B cell (primary cell): ENCODE measurements around the gene PPM1J. TPM values are rescaled to one million over a fixed set of nuclear protein-coding genes. Genes with fewer than 3 reads are reported as not detected.

Experiments
- ATAC-seq: fragments of 200-7000 bp; cut with Tn5 transposase; one replicate; pipeline ENCODE4 v1.10.0; 2021; ENCODE audit warnings: low read depth, mild to moderate bottlenecking, moderate number of reproducible peaks, moderate library complexity
- CTCF ChIA-PET: fragments of 350-600 bp; sonication (Branson Sonifier 250); formaldehyde crosslinking; loops from one replicate; lab custom pipeline; 2021; ENCODE audit warnings: antibody characterized with exemption, inconsistent platforms; lab: Charles Lee
- POLR2A ChIA-PET: fragments of 350-600 bp; sonication (Branson Sonifier 250); formaldehyde crosslinking; loops from one replicate; lab custom pipeline; 2021; ENCODE audit warnings: antibody characterized with exemption; lab: Charles Lee
- DNase-seq: peaks from one replicate; pipeline ENCODE4 v3.0.0; 2013
- H2AFZ ChIP-seq: 2 replicates; pipeline ENCODE4 v1.6.1; 2012; ENCODE audit warnings: mild to moderate bottlenecking, low read depth, low read length; ENCODE audit not compliant: insufficient read depth, poor library complexity, severe bottlenecking
- H3K27ac ChIP-seq, 2 donors: 1 replicate in 1 of 2; 2 replicates in 1 of 2; pipeline ENCODE4 v1.5.1; 2012 to 2013; ENCODE audit warnings: low read length in 2 of 2, mild to moderate bottlenecking in 2 of 2, moderate library complexity in 1 of 2
- H3K27me3 ChIP-seq, 4 experiments: fragments of 200-600 bp in 1 of 4; sonication (generic) in 1 of 4; replicated peaks in 1 of 4; 1 replicate in 2 of 4; 2 replicates in 2 of 4; pipeline versions ENCODE4 v1.6.1 to v1.7.0; 2013 to 2016; ENCODE audit warnings: low read length in 3 of 4, mild to moderate bottlenecking in 2 of 4, mixed read lengths in 1 of 4, moderate library complexity in 1 of 4; ENCODE audit not compliant: insufficient read depth in 4 of 4, control insufficient read depth in 3 of 4; ENCODE audit errors: control extremely low read depth in 1 of 4
- H3K36me3 ChIP-seq, 2 experiments: replicated peaks in 1 of 2; 1 replicate in 1 of 2; 2 replicates in 1 of 2; pipeline versions ENCODE4 v1.6.1 to v1.7.1; 2013; ENCODE audit warnings: low read length in 1 of 2; ENCODE audit not compliant: insufficient read depth in 2 of 2, control insufficient read depth in 1 of 2; ENCODE audit errors: control extremely low read depth in 1 of 2, extremely low read depth in 1 of 2
- H3K4me1 ChIP-seq, 2 donors: fragments of 200-600 bp in 1 of 2; sonication (generic) in 1 of 2; 1 replicate in 1 of 2; 2 replicates in 1 of 2; pipeline versions ENCODE4 v1.5.1 to v1.6.1; 2013 to 2017; ENCODE audit warnings: low read length in 2 of 2; ENCODE audit not compliant: control insufficient read depth in 2 of 2, insufficient read depth in 2 of 2
- H3K4me2 ChIP-seq: replicated peaks from 2 replicates; pipeline ENCODE3; 2012; ENCODE audit warnings: mild to moderate bottlenecking, low read depth, low read length; ENCODE audit not compliant: poor library complexity, severe bottlenecking
- H3K4me3 ChIP-seq, 5 experiments: fragments of 200-600 bp in 1 of 5; sonication (generic) in 1 of 5; 1 replicate in 3 of 5; 2 replicates in 2 of 5; pipeline versions ENCODE4 v1.5.1 to v1.7.0; 2011 to 2016; ENCODE audit warnings: low read length in 4 of 5, mild to moderate bottlenecking in 4 of 5, low read depth in 2 of 5, control low read depth in 1 of 5, moderate library complexity in 1 of 5; ENCODE audit not compliant: insufficient read depth in 1 of 5; ENCODE audit errors: control extremely low read depth in 1 of 5, extremely low read depth in 1 of 5
- H3K79me2 ChIP-seq: fragments of 200-600 bp; sonication (generic); one replicate; pipeline ENCODE4 v1.6.0; 2016; ENCODE audit warnings: low read length; ENCODE audit not compliant: control insufficient read depth, insufficient read depth
- H3K9ac ChIP-seq: fragments of 200-600 bp; sonication (generic); 2 replicates; pipeline ENCODE4 v1.6.1; 2017; ENCODE audit warnings: mild to moderate bottlenecking, low read length, moderate library complexity
- H3K9me3 ChIP-seq, 3 donors: one replicate each; pipeline versions ENCODE4 v1.6.1 to v1.7.1; 2013; ENCODE audit warnings: low read length in 2 of 3; ENCODE audit not compliant: control insufficient read depth in 2 of 3, insufficient read depth in 1 of 3; ENCODE audit errors: control extremely low read depth in 1 of 3
- H4K20me1 ChIP-seq: 2 replicates; pipeline ENCODE4 v1.6.0; 2012; ENCODE audit warnings: mild to moderate bottlenecking, low read length; ENCODE audit not compliant: insufficient read depth, control insufficient read depth, poor library complexity, severe bottlenecking
- H3K27ac Mint-ChIP-seq: one replicate; pipeline ENCODE4 v1.8.0; 2021; ENCODE audit warnings: mixed read lengths
- H3K27me3 Mint-ChIP-seq: one replicate; pipeline ENCODE4 v1.8.0; 2021; ENCODE audit warnings: mixed read lengths
- H3K4me1 Mint-ChIP-seq: one replicate; pipeline ENCODE4 v1.8.0; 2021; ENCODE audit warnings: mixed read lengths
- H3K4me3 Mint-ChIP-seq: one replicate; pipeline ENCODE4 v1.8.0; 2021; ENCODE audit warnings: mixed read lengths
- H3K9me3 Mint-ChIP-seq: one replicate; pipeline ENCODE4 v1.8.0; 2022; ENCODE audit warnings: mixed read lengths; ENCODE audit not compliant: insufficient read depth
- CTCF ChIP-seq: fragments of 200-600 bp; IDR thresholded peaks from one replicate; pipeline ENCODE4 v1.8.0; 2022; ENCODE audit warnings: antibody characterized with exemption, mild to moderate bottlenecking
- EZH2 ChIP-seq: IDR thresholded peaks from 2 replicates; pipeline ENCODE4 v1.6.1; 2012; ENCODE audit warnings: borderline replicate concordance, low read depth, mild to moderate bottlenecking, moderate library complexity, low read length; ENCODE audit not compliant: insufficient read depth, poor library complexity, severe bottlenecking
- WGBS: methylation state at CpG from one replicate; pipeline ENCODE4 v1.1.5; 2013; ENCODE audit warnings: missing lambda C conversion rate; ENCODE audit not compliant: insufficient coverage; 5-methylcytosine and 5-hydroxymethylcytosine counted together
- intact Hi-C: fragments of 100-400 bp; cut with micrococcal nuclease; formaldehyde crosslinking; loops from one replicate; pipeline ENCODE4 v1.10.0; 2022
- polyA plus RNA-seq: library from polyadenylated mRNA; depleted of rRNA; stranded (reverse); fragments of >200 nt; gene quantifications from 2 replicates; pipeline ENCODE4 v1.2.3, GENCODE V29; 2012
- total RNA-seq, 2 donors: library from RNA; stranded (reverse); fragments of 120-200 nt in 1 of 2; gene quantifications; 1 replicate in 1 of 2; 2 replicates in 1 of 2; pipeline versions ENCODE4 v1.2.3 to v1.2.4, GENCODE V29; 2013 to 2022

Gene PPM1J
- total and polyA plus RNA-seq, 2 donors (not counting 1 experiment from before 2014, with no cell fraction given) = 2.1 to 7.5 TPM

- 96% methylated on average over 15 of the region's 15 CpGs for WGBS
- intact Hi-C loops = no loop called here
- Histone ChIP-seq H3K4me2 (no peak overlapping the region), H2AFZ (no peak overlapping the region), H3K36me3 (peaks cover 0 to 22% of the 10 kb centered on the region in 2 experiments), H3K4me3 (no peak overlapping the region), H3K4me1 (peaks cover 4 to 7% of the 10 kb centered on the region in 2 donors), H3K9me3 (no peaks in the 10 kb centered on the region), H3K79me2 (no peaks in the 10 kb centered on the region), H3K27me3 (no peaks in the 10 kb centered on the region), H4K20me1 (no peaks in the 10 kb centered on the region), H3K9ac (no peak overlapping the region), H3K27ac (no peak overlapping the region)
- H3K4me1 Mint-ChIP-seq = peaks cover 6% of the 10 kb centered on the region
- ATAC-seq (no peak), DNase-seq (no peak)
- POLR2A ChIA-PET = no interaction called here
- TF ChIP-seq EZH2 (no peak), CTCF (no peak)
- H3K27me3 Mint-ChIP-seq = no peaks in the 10 kb centered on the region
- no peak overlapping the region for H3K4me3 Mint-ChIP-seq
- no peaks in the 10 kb centered on the region for H3K9me3 Mint-ChIP-seq
- CTCF ChIA-PET = interaction anchor here (0.6 kb wide), 1 partner anchor 133 kb away, joined by 4 read pairs; no protein-coding TSS in a partner anchor
- H3K27ac Mint-ChIP-seq = no peak overlapping the region
Observed at GRCh38 chr1:112694363-112694929, 20.7 kb downstream of the PPM1J start.

- Mint-ChIP-seq H3K9me3 (no peaks in the 10 kb centered on the region), H3K27me3 (no peaks in the 10 kb centered on the region), H3K4me1 (peaks cover under 1% of the 10 kb centered on the region), H3K4me3 (no peak overlapping the region), H3K27ac (no peak overlapping the region)
- Histone ChIP-seq H3K4me2 (no peak overlapping the region), H3K4me3 (no peak overlapping the region), H3K27me3 (no peaks in the 10 kb centered on the region), H4K20me1 (no peaks in the 10 kb centered on the region), H3K27ac (no peak overlapping the region), H3K36me3 (peaks cover 0 to 22% of the 10 kb centered on the region in 2 experiments), H3K9me3 (no peaks in the 10 kb centered on the region), H3K4me1 (peaks cover 0 to 1% of the 10 kb centered on the region in 2 donors), H3K9ac (no peak overlapping the region), H3K79me2 (no peaks in the 10 kb centered on the region), H2AFZ (no peak overlapping the region)
- ChIA-PET CTCF (no interaction called here), POLR2A (interaction anchor here (0.6 kb wide), 1 partner anchor 18 kb away, joined by 4 read pairs; no protein-coding TSS in a partner anchor)
- DNase-seq (no peak), ATAC-seq (no peak)
- 98% methylated on average over 5 of the region's 6 CpGs for WGBS
- intact Hi-C loops = no loop called here
- no peak for TF ChIP-seq EZH2
- TF ChIP-seq CTCF = no peak
Observed at GRCh38 chr1:112693821-112694220, 21.3 kb downstream of the PPM1J start.
